B cell (primary cell): ENCODE data around the gene DKC1. TPM values are rescaled to one million over a fixed set of nuclear protein-coding genes. Genes with fewer than 3 reads are reported as not detected.

ENCODE experiments used
- ATAC-seq: fragments of 200-7000 bp; cut with Tn5 transposase; one replicate; pipeline ENCODE4 v1.10.0; 2021; ENCODE audit warnings: low read depth, mild to moderate bottlenecking, moderate number of reproducible peaks, moderate library complexity
- CTCF ChIA-PET: fragments of 350-600 bp; sonication (Branson Sonifier 250); formaldehyde crosslinking; loops from one replicate; lab custom pipeline; 2021; ENCODE audit warnings: antibody characterized with exemption, inconsistent platforms; lab: Charles Lee
- POLR2A ChIA-PET: fragments of 350-600 bp; sonication (Branson Sonifier 250); formaldehyde crosslinking; loops from one replicate; lab custom pipeline; 2021; ENCODE audit warnings: antibody characterized with exemption; lab: Charles Lee
- DNase-seq: peaks from one replicate; pipeline ENCODE4 v3.0.0; 2013
- H2AFZ ChIP-seq: 2 replicates; pipeline ENCODE4 v1.6.1; 2012; ENCODE audit warnings: mild to moderate bottlenecking, low read depth, low read length; ENCODE audit not compliant: insufficient read depth, poor library complexity, severe bottlenecking
- H3K27ac ChIP-seq, 2 donors: 1 replicate in 1 of 2; 2 replicates in 1 of 2; pipeline ENCODE4 v1.5.1; 2012 to 2013; ENCODE audit warnings: low read length in 2 of 2, mild to moderate bottlenecking in 2 of 2, moderate library complexity in 1 of 2
- H3K27me3 ChIP-seq, 4 experiments: fragments of 200-600 bp in 1 of 4; sonication (generic) in 1 of 4; replicated peaks in 1 of 4; 1 replicate in 2 of 4; 2 replicates in 2 of 4; pipeline versions ENCODE4 v1.6.1 to v1.7.0; 2013 to 2016; ENCODE audit warnings: low read length in 3 of 4, mild to moderate bottlenecking in 2 of 4, mixed read lengths in 1 of 4, moderate library complexity in 1 of 4; ENCODE audit not compliant: insufficient read depth in 4 of 4, control insufficient read depth in 3 of 4; ENCODE audit errors: control extremely low read depth in 1 of 4
- H3K36me3 ChIP-seq, 2 experiments: replicated peaks in 1 of 2; 1 replicate in 1 of 2; 2 replicates in 1 of 2; pipeline versions ENCODE4 v1.6.1 to v1.7.1; 2013; ENCODE audit warnings: low read length in 1 of 2; ENCODE audit not compliant: insufficient read depth in 2 of 2, control insufficient read depth in 1 of 2; ENCODE audit errors: control extremely low read depth in 1 of 2, extremely low read depth in 1 of 2
- H3K4me1 ChIP-seq, 2 donors: fragments of 200-600 bp in 1 of 2; sonication (generic) in 1 of 2; 1 replicate in 1 of 2; 2 replicates in 1 of 2; pipeline versions ENCODE4 v1.5.1 to v1.6.1; 2013 to 2017; ENCODE audit warnings: low read length in 2 of 2; ENCODE audit not compliant: control insufficient read depth in 2 of 2, insufficient read depth in 2 of 2
- H3K4me2 ChIP-seq: replicated peaks from 2 replicates; pipeline ENCODE3; 2012; ENCODE audit warnings: mild to moderate bottlenecking, low read depth, low read length; ENCODE audit not compliant: poor library complexity, severe bottlenecking
- H3K4me3 ChIP-seq, 5 experiments: fragments of 200-600 bp in 1 of 5; sonication (generic) in 1 of 5; 1 replicate in 3 of 5; 2 replicates in 2 of 5; pipeline versions ENCODE4 v1.5.1 to v1.7.0; 2011 to 2016; ENCODE audit warnings: low read length in 4 of 5, mild to moderate bottlenecking in 4 of 5, low read depth in 2 of 5, control low read depth in 1 of 5, moderate library complexity in 1 of 5; ENCODE audit not compliant: insufficient read depth in 1 of 5; ENCODE audit errors: control extremely low read depth in 1 of 5, extremely low read depth in 1 of 5
- H3K79me2 ChIP-seq: fragments of 200-600 bp; sonication (generic); one replicate; pipeline ENCODE4 v1.6.0; 2016; ENCODE audit warnings: low read length; ENCODE audit not compliant: control insufficient read depth, insufficient read depth
- H3K9ac ChIP-seq: fragments of 200-600 bp; sonication (generic); 2 replicates; pipeline ENCODE4 v1.6.1; 2017; ENCODE audit warnings: mild to moderate bottlenecking, low read length, moderate library complexity
- H3K9me3 ChIP-seq, 3 donors: one replicate each; pipeline versions ENCODE4 v1.6.1 to v1.7.1; 2013; ENCODE audit warnings: low read length in 2 of 3; ENCODE audit not compliant: control insufficient read depth in 2 of 3, insufficient read depth in 1 of 3; ENCODE audit errors: control extremely low read depth in 1 of 3
- H4K20me1 ChIP-seq: 2 replicates; pipeline ENCODE4 v1.6.0; 2012; ENCODE audit warnings: mild to moderate bottlenecking, low read length; ENCODE audit not compliant: insufficient read depth, control insufficient read depth, poor library complexity, severe bottlenecking
- H3K27ac Mint-ChIP-seq: one replicate; pipeline ENCODE4 v1.8.0; 2021; ENCODE audit warnings: mixed read lengths
- H3K27me3 Mint-ChIP-seq: one replicate; pipeline ENCODE4 v1.8.0; 2021; ENCODE audit warnings: mixed read lengths
- H3K4me1 Mint-ChIP-seq: one replicate; pipeline ENCODE4 v1.8.0; 2021; ENCODE audit warnings: mixed read lengths
- H3K4me3 Mint-ChIP-seq: one replicate; pipeline ENCODE4 v1.8.0; 2021; ENCODE audit warnings: mixed read lengths
- H3K9me3 Mint-ChIP-seq: one replicate; pipeline ENCODE4 v1.8.0; 2022; ENCODE audit warnings: mixed read lengths; ENCODE audit not compliant: insufficient read depth
- CTCF ChIP-seq: fragments of 200-600 bp; IDR thresholded peaks from one replicate; pipeline ENCODE4 v1.8.0; 2022; ENCODE audit warnings: antibody characterized with exemption, mild to moderate bottlenecking
- EZH2 ChIP-seq: IDR thresholded peaks from 2 replicates; pipeline ENCODE4 v1.6.1; 2012; ENCODE audit warnings: borderline replicate concordance, low read depth, mild to moderate bottlenecking, moderate library complexity, low read length; ENCODE audit not compliant: insufficient read depth, poor library complexity, severe bottlenecking
- WGBS: methylation state at CpG from one replicate; pipeline ENCODE4 v1.1.5; 2013; ENCODE audit warnings: missing lambda C conversion rate; ENCODE audit not compliant: insufficient coverage; 5-methylcytosine and 5-hydroxymethylcytosine counted together
- intact Hi-C: fragments of 100-400 bp; cut with micrococcal nuclease; formaldehyde crosslinking; loops from one replicate; pipeline ENCODE4 v1.10.0; 2022
- polyA plus RNA-seq: library from polyadenylated mRNA; depleted of rRNA; stranded (reverse); fragments of >200 nt; gene quantifications from 2 replicates; pipeline ENCODE4 v1.2.3, GENCODE V29; 2012
- total RNA-seq, 2 donors: library from RNA; stranded (reverse); fragments of 120-200 nt in 1 of 2; gene quantifications; 1 replicate in 1 of 2; 2 replicates in 1 of 2; pipeline versions ENCODE4 v1.2.3 to v1.2.4, GENCODE V29; 2013 to 2022

DKC1 gene
- total and polyA plus RNA-seq, 2 donors (not counting 1 experiment from before 2014, with no cell fraction given): 18.8 to 73.5 TPM

GRCh38 chrX:154812341-154813101 lies 49.9 kb downstream of the DKC1 start:
- H3K27ac Mint-ChIP-seq: no peak overlapping the region

More at GRCh38 chrX:154812341-154813101, 49.9 kb downstream of the DKC1 start:
- Histone ChIP-seq H3K36me3 (no peaks in the 10 kb centered on the region), H3K4me3 (no peak overlapping the region), H2AFZ (no peak overlapping the region), H4K20me1 (no peaks in the 10 kb centered on the region), H3K27me3 (no peaks in the 10 kb centered on the region), H3K79me2 (no peaks in the 10 kb centered on the region), H3K9ac (no peak overlapping the region), H3K4me2 (no peak overlapping the region), H3K9me3 (no peaks in the 10 kb centered on the region), H3K27ac (no peak overlapping the region), H3K4me1 (no peaks in the 10 kb centered on the region)
- ChIA-PET POLR2A (no interaction called here), CTCF (interaction anchor here (2.2 kb wide), 1 partner anchor 64 kb away, joined by 5 read pairs; no protein-coding TSS in a partner anchor)
- TF ChIP-seq EZH2 (no peak), CTCF (no peak)
- Mint-ChIP-seq H3K27me3 (peaks cover 4% of the 10 kb centered on the region), H3K9me3 (no peaks in the 10 kb centered on the region), H3K4me1 (no peaks in the 10 kb centered on the region), H3K4me3 (no peak overlapping the region)
- no CpG with 5 or more reads among the region's 2 CpGs for WGBS
- ATAC-seq (no peak), DNase-seq (no peak)
- intact Hi-C loops: no loop called here
